SK-N-SH (cell line): Measurements from ENCODE around the gene ABO. TPM values are rescaled to one million over a fixed set of nuclear protein-coding genes. Genes with fewer than 3 reads are reported as not detected.
"Not testable (repeated sequence)": the region's sequence is repeated elsewhere in the genome, so short reads cannot be mapped to it uniquely, and the experiment has no call there.

Experiments used
- CTCF ChIA-PET: fragments of 300-600, 350-600 bp; formaldehyde crosslinking; extraction: SDS; loops from one replicate; lab custom pipeline; 2021; lab: Yijun Ruan, JAX
- POLR2A ChIA-PET: fragments of 350-600 bp; sonication (Branson Sonifier 250); formaldehyde crosslinking; extraction: SDS; loops from one replicate; lab custom pipeline; 2020; ENCODE audit warnings: antibody characterized with exemption, inconsistent platforms; lab: Yijun Ruan, JAX
- DNase-seq: peaks from one replicate; pipeline ENCODE4 v3.0.0; 2012
- H2AFZ ChIP-seq: fragments of 200-600 bp; sonication (generic); 2 replicates; pipeline ENCODE4 v1.8.1; 2016; ENCODE audit warnings: antibody characterized with exemption, mild to moderate bottlenecking, low read depth
- H3F3A ChIP-seq: fragments of 200-600 bp; sonication (generic); replicated peaks from 2 replicates; pipeline ENCODE3; 2016; ENCODE audit warnings: antibody characterized with exemption, mild to moderate bottlenecking; ENCODE audit not compliant: insufficient read depth
- H3K27ac ChIP-seq, 2 experiments: fragments of 200-500 bp in 1 of 2; fragments of 200-600 bp in 1 of 2; sonication (Bioruptor generic) in 1 of 2; sonication (generic), shearing (Covaris generic) in 1 of 2; 2 replicates each; pipeline versions ENCODE4 v1.5.1 to v1.6.1; 2014 to 2016; ENCODE audit warnings: low read depth in 2 of 2, inconsistent platforms in 1 of 2, low read length in 1 of 2, mild to moderate bottlenecking in 1 of 2, mixed read lengths in 1 of 2
- H3K27me3 ChIP-seq: fragments of 200-600 bp; sonication (generic), shearing (Covaris generic); 2 replicates; pipeline ENCODE4 v1.6.1; 2016; ENCODE audit warnings: mixed run types; ENCODE audit not compliant: insufficient read depth
- H3K36me3 ChIP-seq, 2 experiments: fragments of 200-500 bp in 1 of 2; fragments of 200-600 bp in 1 of 2; sonication (Bioruptor generic) in 1 of 2; sonication (generic) in 1 of 2; replicated peaks in 1 of 2; 2 replicates each; pipeline versions ENCODE3 to v1.5.1; 2014 to 2016; ENCODE audit warnings: low read length in 1 of 2, mild to moderate bottlenecking in 1 of 2; ENCODE audit not compliant: insufficient read depth in 2 of 2, control insufficient read depth in 1 of 2
- H3K4me1 ChIP-seq, 2 experiments: fragments of 200-500 bp in 1 of 2; fragments of 200-600 bp in 1 of 2; sonication (Bioruptor generic) in 1 of 2; sonication (generic), shearing (Covaris generic) in 1 of 2; 2 replicates each; pipeline versions ENCODE4 v1.5.1 to v1.6.1; 2014 to 2016; ENCODE audit warnings: low read depth in 1 of 2, low read length in 1 of 2, mixed run types in 1 of 2; ENCODE audit not compliant: insufficient read depth in 2 of 2, control insufficient read depth in 1 of 2
- H3K4me2 ChIP-seq: fragments of 200-600 bp; sonication (generic), shearing (Covaris generic); 2 replicates; pipeline ENCODE4 v1.6.1; 2017; ENCODE audit warnings: mixed run types
- H3K4me3 ChIP-seq, 2 experiments: fragments of 200-500 bp in 1 of 2; fragments of 200-600 bp in 1 of 2; sonication (Bioruptor generic) in 1 of 2; sonication (generic), shearing (Covaris generic) in 1 of 2; 2 replicates each; pipeline versions ENCODE4 v1.5.1 to v1.8.1; 2014 to 2016; ENCODE audit warnings: low read depth in 2 of 2, inconsistent platforms in 1 of 2, low read length in 1 of 2, mild to moderate bottlenecking in 1 of 2, mixed read lengths in 1 of 2, moderate library complexity in 1 of 2
- H3K79me2 ChIP-seq: fragments of 200-600 bp; sonication (generic); 2 replicates; pipeline ENCODE4 v1.8.1; 2017; ENCODE audit warnings: mild to moderate bottlenecking; ENCODE audit not compliant: insufficient read depth
- H3K9ac ChIP-seq: fragments of 200-600 bp; sonication (generic); 2 replicates; pipeline ENCODE4 v1.6.1; 2017; ENCODE audit warnings: mixed run types
- H3K9me2 ChIP-seq: fragments of 200-600 bp; sonication (generic); 2 replicates; pipeline ENCODE4 v1.6.1; 2017; ENCODE audit warnings: mixed run types
- H3K9me3 ChIP-seq: fragments of 200-600 bp; sonication (generic); 2 replicates; pipeline ENCODE4 v1.6.1; 2017; ENCODE audit warnings: mixed run types, mild to moderate bottlenecking, moderate library complexity
- H4K20me1 ChIP-seq: fragments of 200-600 bp; sonication (generic); 2 replicates; pipeline ENCODE4 v1.6.1; 2017; ENCODE audit warnings: mild to moderate bottlenecking, mixed run types; ENCODE audit not compliant: insufficient read depth
- EP300 ChIP-seq, 2 experiments: IDR thresholded peaks; 2 replicates each; pipeline versions ENCODE4 v1.4.0 to v1.6.1; 2012; ENCODE audit warnings: borderline replicate concordance in 1 of 2, low read depth in 1 of 2, low read length in 1 of 2
- EZH2phosphoT487 ChIP-seq: fragments of 200-600 bp; sonication (generic); IDR thresholded peaks from 2 replicates; pipeline ENCODE4 v1.6.1; 2017; ENCODE audit warnings: low read depth, mixed run types, mild to moderate bottlenecking, antibody characterized with exemption, moderate library complexity, borderline replicate concordance
- FOSL2 ChIP-seq: IDR thresholded peaks from 2 replicates; pipeline ENCODE4 v1.4.0; 2012; ENCODE audit warnings: low read depth, mild to moderate bottlenecking, moderate library complexity, borderline replicate concordance
- RAD21 ChIP-seq: IDR thresholded peaks from 2 replicates; pipeline ENCODE4 v1.6.1; 2012; ENCODE audit warnings: mild to moderate bottlenecking, low read length
- RXRA ChIP-seq: IDR thresholded peaks from 2 replicates; pipeline ENCODE4 v1.4.0; 2012; ENCODE audit warnings: low read depth, mild to moderate bottlenecking, borderline replicate concordance
- SIN3A ChIP-seq: IDR thresholded peaks from 2 replicates; pipeline ENCODE4 v1.6.1; 2012; ENCODE audit warnings: low read depth, mild to moderate bottlenecking, low read length, moderate library complexity, borderline replicate concordance
- SMC3 ChIP-seq: IDR thresholded peaks from 2 replicates; pipeline ENCODE4 v1.6.1; 2012; ENCODE audit warnings: low read depth, low read length, improper control_type of control experiment
- WGBS: methylation state at CpG from one replicate; pipeline ENCODE4 v1.1.6; 2017; ENCODE audit warnings: low lambda C conversion rate; 5-methylcytosine and 5-hydroxymethylcytosine counted together
- polyA plus RNA-seq, 3 experiments: library from polyadenylated mRNA; depleted of rRNA; stranded (reverse); fragments of >200 nt; gene quantifications; 2 replicates each; pipeline ENCODE4 v1.2.3, GENCODE V29; 2012
- TF ChIP-seq, protein P1 (sequence below): IDR thresholded peaks from 2 replicates; pipeline ENCODE4; 2012
- TF ChIP-seq, protein P2 (sequence below): fragments of 150-350 bp; IDR thresholded peaks from 2 replicates; pipeline ENCODE4 v1.6.1; 2017; ENCODE audit warnings: antibody characterized with exemption, low read length, low read depth, borderline replicate concordance

ABO gene
- polyA plus RNA-seq, 1 of the 3 experiments (the other 2 are of a cell fraction), result not detected

GRCh38 chr9:133225171-133226011 lies 49.6 kb downstream of the ABO start:
- H2AFZ ChIP-seq, result no peak overlapping the region
- CTCF ChIA-PET, result interaction anchor here (1.0 kb wide), 1 partner anchor 37 kb away, joined by 4 read pairs; no protein-coding TSS in a partner anchor
- 60% methylated on average over 18 of the region's 38 CpGs for WGBS

GRCh38 chr9:133224762-133225161 lies 50.2 kb downstream of the ABO start:
- ChIA-PET CTCF (no interaction called here), POLR2A (no interaction called here)
- no peaks in the 10 kb centered on the region for H3K9me3 ChIP-seq
- no peak overlapping the region for H3K27ac ChIP-seq
- no peaks in the 10 kb centered on the region for H3K79me2 ChIP-seq
- no peaks in the 10 kb centered on the region for H4K20me1 ChIP-seq
- H3K4me2 ChIP-seq, result no peak overlapping the region
- H3K36me3 ChIP-seq, result no peaks in the 10 kb centered on the region
- H3K9ac ChIP-seq, result no peak overlapping the region
- DNase-seq, result no peak
- H3K9me2 ChIP-seq, result no peaks in the 10 kb centered on the region
- H3K4me1 ChIP-seq, result peaks cover 0 to 11% of the 10 kb centered on the region in 2 experiments; a peak in 1 of 4 replicates
- H3F3A ChIP-seq, result no peaks in the 10 kb centered on the region
- 60% methylated on average over 5 of the region's 12 CpGs for WGBS
- H2AFZ ChIP-seq, result no peak overlapping the region
- no peaks in the 10 kb centered on the region; the same call in 1 of the 2 replicates for H3K27me3 ChIP-seq
- no peak overlapping the region for H3K4me3 ChIP-seq
- TF ChIP-seq RAD21, result no peak
- TF ChIP-seq, protein P1, sequence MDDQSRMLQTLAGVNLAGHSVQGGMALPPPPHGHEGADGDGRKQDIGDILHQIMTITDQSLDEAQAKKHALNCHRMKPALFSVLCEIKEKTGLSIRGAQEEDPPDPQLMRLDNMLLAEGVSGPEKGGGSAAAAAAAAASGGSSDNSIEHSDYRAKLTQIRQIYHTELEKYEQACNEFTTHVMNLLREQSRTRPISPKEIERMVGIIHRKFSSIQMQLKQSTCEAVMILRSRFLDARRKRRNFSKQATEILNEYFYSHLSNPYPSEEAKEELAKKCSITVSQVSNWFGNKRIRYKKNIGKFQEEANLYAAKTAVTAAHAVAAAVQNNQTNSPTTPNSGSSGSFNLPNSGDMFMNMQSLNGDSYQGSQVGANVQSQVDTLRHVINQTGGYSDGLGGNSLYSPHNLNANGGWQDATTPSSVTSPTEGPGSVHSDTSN, result no peak
- TF ChIP-seq RXRA, result no peak
- no peak for TF ChIP-seq SIN3A
- TF ChIP-seq EZH2phosphoT487, result no peak
- no peak for TF ChIP-seq SMC3
- TF ChIP-seq FOSL2, result no peak
- TF ChIP-seq EP300 (IDR thresholded peaks at IDR 0.05; ENCODE audit: borderline replicate concordance in 1 of 2, low read depth in 1 of 2, low read length in 1 of 2), result no peak
- TF ChIP-seq, protein P2, sequence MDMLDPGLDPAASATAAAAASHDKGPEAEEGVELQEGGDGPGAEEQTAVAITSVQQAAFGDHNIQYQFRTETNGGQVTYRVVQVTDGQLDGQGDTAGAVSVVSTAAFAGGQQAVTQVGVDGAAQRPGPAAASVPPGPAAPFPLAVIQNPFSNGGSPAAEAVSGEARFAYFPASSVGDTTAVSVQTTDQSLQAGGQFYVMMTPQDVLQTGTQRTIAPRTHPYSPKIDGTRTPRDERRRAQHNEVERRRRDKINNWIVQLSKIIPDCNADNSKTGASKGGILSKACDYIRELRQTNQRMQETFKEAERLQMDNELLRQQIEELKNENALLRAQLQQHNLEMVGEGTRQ, result no peak

More at GRCh38 chr9:133225171-133226011, 49.6 kb downstream of the ABO start:
- H3K36me3 ChIP-seq, result no peaks in the 10 kb centered on the region
- H3F3A ChIP-seq, result no peaks in the 10 kb centered on the region
- H3K27me3 ChIP-seq, result no peaks in the 10 kb centered on the region; the same call in 1 of the 2 replicates
- H3K9me3 ChIP-seq, result no peaks in the 10 kb centered on the region
- no peak overlapping the region for H3K9ac ChIP-seq
- H3K4me1 ChIP-seq, result peaks cover 0 to 11% of the 10 kb centered on the region in 2 experiments; a peak in 1 of 4 replicates
- no peaks in the 10 kb centered on the region for H3K9me2 ChIP-seq
- POLR2A ChIA-PET, result no interaction called here
- no peak overlapping the region for H3K4me3 ChIP-seq
- no peak for DNase-seq
- H3K27ac ChIP-seq, result no peak overlapping the region
- TF ChIP-seq FOSL2, result no peak
- TF ChIP-seq, all 33 proteins: peak for 0
- H3K79me2 ChIP-seq, result no peaks in the 10 kb centered on the region
- no peak overlapping the region for H3K4me2 ChIP-seq
- H4K20me1 ChIP-seq, result no peaks in the 10 kb centered on the region

DNA sequence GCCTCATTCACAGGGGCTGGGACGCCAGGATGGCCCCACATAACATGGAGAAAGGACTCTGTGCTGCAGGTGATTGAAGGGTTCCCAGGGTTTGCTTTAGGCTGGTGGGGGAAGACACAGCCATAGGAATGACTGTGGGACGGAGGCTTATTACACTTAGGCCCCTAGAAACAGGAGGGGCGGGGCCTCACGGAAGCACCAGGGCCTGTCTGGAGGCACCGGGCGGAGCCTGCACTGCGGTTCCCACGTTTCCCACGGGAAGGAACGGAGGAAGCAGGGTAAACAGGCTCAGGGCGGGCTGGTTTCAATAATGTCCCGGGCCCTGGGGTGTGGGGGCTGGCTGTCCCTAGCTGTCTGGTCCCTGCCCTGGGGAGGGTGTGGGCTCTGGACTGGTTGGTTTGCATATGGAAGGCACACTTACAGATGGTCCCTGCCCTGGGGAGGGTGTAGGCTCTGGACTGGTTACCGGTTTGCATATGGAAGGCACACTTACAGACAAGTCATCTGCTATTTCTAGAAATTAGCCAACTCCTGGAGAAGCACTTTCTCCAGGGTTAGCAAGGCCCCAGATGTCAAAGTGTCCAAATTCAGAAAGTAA lies 51.7 kb downstream of the ABO start:
- H3F3A ChIP-seq, POLR2A ChIA-PET, H3K27me3 ChIP-seq, H3K4me3 ChIP-seq, H3K36me3 ChIP-seq, H3K9me3 ChIP-seq, H3K27ac ChIP-seq, H3K9me2 ChIP-seq, H3K79me2 ChIP-seq, H4K20me1 ChIP-seq, H2AFZ ChIP-seq, DNase-seq, H3K9ac ChIP-seq, H3K4me2 ChIP-seq: not testable (repeated sequence)
- CTCF ChIA-PET, result interaction anchor here (0.8 kb wide), 1 partner anchor 79 kb away, joined by 3 read pairs; no protein-coding TSS in a partner anchor
- peaks cover 0 to 11% of the 10 kb centered on the region in 2 experiments; a peak in 1 of 4 replicates for H3K4me1 ChIP-seq
- 41% methylated on average over 7 of the region's 13 CpGs for WGBS

DNA sequence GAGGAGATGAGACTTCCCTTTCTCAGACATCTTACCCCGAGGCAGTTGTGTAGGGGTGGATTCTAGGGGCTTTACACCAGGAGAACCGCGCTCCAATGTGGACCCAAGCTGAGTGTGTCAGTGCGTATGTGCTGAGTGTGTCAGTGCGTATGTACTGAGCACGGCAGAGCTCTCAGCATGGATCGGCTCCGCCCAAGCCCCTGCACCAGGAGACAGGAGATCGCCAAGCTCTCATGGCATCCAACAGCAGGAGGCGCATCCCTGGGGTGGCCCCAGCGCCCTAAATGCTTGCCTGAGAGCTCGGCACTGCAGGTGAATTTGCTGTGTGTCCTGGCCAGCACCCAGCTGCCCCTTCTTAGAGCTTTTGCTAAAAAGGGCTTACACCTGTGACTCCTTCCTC lies 53.0 kb downstream of the ABO start:
- 7% methylated on average over 3 of the region's 12 CpGs for WGBS
- H3K27me3 ChIP-seq, result peaks cover 13% of the 10 kb centered on the region; the same call in 1 of the 2 replicates
- H3K79me2 ChIP-seq, H3K4me1 ChIP-seq, POLR2A ChIA-PET, H3K9me3 ChIP-seq, H4K20me1 ChIP-seq, H3K36me3 ChIP-seq, H3K9ac ChIP-seq, H3K27ac ChIP-seq, H3K4me2 ChIP-seq, H3K9me2 ChIP-seq, H3K4me3 ChIP-seq, H3F3A ChIP-seq, H2AFZ ChIP-seq, DNase-seq: not testable (repeated sequence)
- CTCF ChIA-PET, result interaction anchor here (0.8 kb wide), 1 partner anchor 36 kb away, joined by 3 read pairs; no protein-coding TSS in a partner anchor
